ENCODE measurements around the gene SLMAP.

Gene SLMAP

DNA sequence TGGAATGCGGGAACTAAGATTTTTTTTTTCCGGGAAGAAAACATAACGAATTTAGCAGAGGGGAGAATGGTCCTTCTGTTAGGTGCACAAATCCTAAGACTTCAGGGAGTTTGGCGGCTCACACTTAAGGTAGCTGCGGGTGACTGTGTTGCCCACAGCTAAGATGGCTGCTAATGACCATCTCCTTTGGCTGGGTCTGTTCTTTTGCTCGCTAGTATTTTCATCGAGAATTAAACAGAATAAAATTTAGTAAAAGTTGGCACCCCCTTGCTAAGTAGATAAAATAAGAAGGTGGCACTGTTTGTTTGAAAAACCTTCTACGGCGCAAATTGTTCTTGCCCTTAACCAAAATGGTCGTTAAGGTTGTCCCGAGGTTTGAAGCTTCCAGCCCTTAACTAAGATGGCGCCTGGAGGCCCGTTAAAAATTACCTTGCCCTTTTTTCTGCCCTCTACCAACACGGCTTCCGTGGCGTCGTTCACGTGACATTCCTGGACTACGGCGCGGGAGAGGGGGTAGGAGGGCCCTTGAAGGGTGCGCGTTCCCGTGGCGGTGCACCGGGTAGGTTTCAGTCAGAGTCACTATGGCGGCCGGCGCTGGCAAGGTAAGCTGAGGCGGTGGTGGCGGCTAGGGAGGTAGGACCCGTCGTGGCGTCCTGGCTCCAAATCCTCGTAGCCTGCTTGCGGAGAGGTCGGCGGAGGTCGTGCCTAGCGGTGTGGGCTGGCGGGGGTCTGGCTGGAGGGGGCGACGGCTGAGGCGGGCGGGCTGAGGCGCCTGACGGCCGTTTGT, at the start of gene SLMAP:
SLMAP (plus strand) TSS at position 569 of the 787 bp plus-strand sequence. CDS start 1,343 bp downstream, outside the sequence.
- peak within 1 kb of the TSS; percentile 97 for H3K4me3 ChIP-seq (ENCODE audit: control insufficient read depth, low read depth, low read length)
- DNase-seq (ENCODE audit: low read depth) = peak; percentile 82
- no peak for TF ChIP-seq CTCF (IDR thresholded peaks at IDR 0.05; ENCODE audit: control insufficient read depth, insufficient read depth, low read depth, low read length, missing control alignments)

DNA sequence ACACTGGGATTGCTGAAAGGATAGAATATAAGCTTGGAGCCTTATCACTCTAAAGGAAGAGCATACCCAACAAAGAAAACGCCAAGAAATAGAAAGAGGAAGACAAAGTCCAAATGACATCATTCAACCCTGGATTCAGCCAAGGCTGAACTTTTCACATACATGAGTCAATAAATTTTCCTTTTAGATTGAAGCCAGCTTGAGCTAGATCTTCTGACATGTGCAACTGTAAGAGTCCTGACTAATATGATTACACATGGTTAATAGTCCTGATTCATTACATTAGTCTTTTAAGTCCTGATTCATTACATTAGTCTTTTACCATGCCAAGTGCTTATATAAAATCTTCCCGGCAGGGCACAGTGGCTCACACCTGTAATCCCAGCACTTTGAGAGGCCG, 49.6 kb upstream of the SLMAP start:
- DNase-seq (ENCODE audit: low read depth) = peak; percentile 74
- H3K4me3 ChIP-seq (ENCODE audit: control insufficient read depth, low read depth, low read length) = no peak overlapping the region
- no peak for TF ChIP-seq CTCF (IDR thresholded peaks at IDR 0.05; ENCODE audit: control insufficient read depth, insufficient read depth, low read depth, low read length, missing control alignments)

GRCh38 chr3:57709031-57709430, 47.1 kb upstream of the SLMAP start:
- TF ChIP-seq CTCF (IDR thresholded peaks at IDR 0.05; ENCODE audit: control insufficient read depth, insufficient read depth, low read depth, low read length, missing control alignments) = no peak
- DNase-seq (ENCODE audit: low read depth) = no peak
- no peak overlapping the region for H3K4me3 ChIP-seq (ENCODE audit: control insufficient read depth, low read depth, low read length)

DNA sequence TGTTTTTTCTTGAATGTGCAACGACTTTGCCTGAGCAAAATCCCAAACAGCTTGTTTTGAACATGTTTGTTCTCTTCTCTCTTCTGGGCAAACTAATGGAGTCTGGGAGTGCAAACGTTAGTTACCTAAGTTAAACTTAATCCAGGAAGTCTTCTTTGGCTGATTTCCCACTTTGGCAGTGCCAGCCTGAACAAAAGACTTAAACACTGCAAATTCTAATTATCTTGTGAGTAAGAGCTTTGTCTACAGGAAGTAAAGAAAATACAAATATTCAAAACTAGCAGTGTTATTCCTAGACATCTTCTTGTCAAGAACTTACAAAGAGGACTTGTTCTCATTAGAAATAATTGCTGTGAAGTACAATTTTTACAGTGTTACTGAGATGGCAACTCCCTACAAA, 46.5 kb upstream of the SLMAP start:
- no peak for TF ChIP-seq CTCF (IDR thresholded peaks at IDR 0.05; ENCODE audit: control insufficient read depth, insufficient read depth, low read depth, low read length, missing control alignments)
- no peak for DNase-seq (ENCODE audit: low read depth)
- no peak overlapping the region for H3K4me3 ChIP-seq (ENCODE audit: control insufficient read depth, low read depth, low read length)

- H3K4me3 ChIP-seq (ENCODE audit: control insufficient read depth, low read depth, low read length) = no peak overlapping the region
- no peak for DNase-seq (ENCODE audit: low read depth)
- TF ChIP-seq CTCF (IDR thresholded peaks at IDR 0.05; ENCODE audit: control insufficient read depth, insufficient read depth, low read depth, low read length, missing control alignments) = no peak
Measured at GRCh38 chr3:57715686-57716085, 40.4 kb upstream of the SLMAP start.

DNA sequence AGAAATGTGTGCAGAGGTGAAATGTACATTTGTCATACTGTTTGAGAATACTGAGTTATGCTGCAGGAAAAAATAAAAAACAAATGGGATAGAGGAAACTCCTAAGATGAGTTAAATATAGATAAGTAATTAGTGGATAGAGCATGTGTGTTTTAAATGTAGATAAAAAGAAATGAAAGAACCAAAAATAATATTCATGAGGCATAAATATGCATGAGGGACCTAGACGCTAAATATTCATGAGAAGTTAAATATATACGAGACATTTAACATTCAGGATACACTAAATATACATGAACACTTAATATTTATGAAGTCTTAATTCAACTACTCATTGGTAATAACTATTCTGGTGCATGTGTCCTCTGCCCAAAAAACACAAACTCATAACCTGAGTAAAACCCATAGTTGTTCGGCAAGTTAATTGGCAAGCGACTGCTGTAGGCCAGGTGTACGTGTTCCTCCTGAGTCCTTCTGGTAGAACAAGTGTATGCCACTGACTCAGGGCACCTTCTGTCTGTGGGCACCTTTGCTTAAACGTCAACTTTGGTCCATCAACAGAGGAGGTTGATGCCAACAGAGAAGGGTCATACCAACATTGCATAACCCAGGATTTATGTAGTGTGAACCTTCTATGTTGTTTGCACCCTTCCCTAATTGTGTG, 38.8 kb upstream of the SLMAP start:
- no peak for TF ChIP-seq CTCF (IDR thresholded peaks at IDR 0.05; ENCODE audit: control insufficient read depth, insufficient read depth, low read depth, low read length, missing control alignments)
- no peak for DNase-seq (ENCODE audit: low read depth)
- no peak overlapping the region for H3K4me3 ChIP-seq (ENCODE audit: control insufficient read depth, low read depth, low read length)

Measured in AG09309 (cell line).